AG09319 (cell line): Measurements from ENCODE around the gene CLEC18A.

ENCODE experiments used
- DNase-seq: peaks from one replicate; pipeline ENCODE4 v3.0.0-alpha.2; 2010; ENCODE audit warnings: low read depth; ENCODE audit errors: extremely low read depth
- TF ChIP-seq, protein P1 (sequence below): IDR thresholded peaks from 2 replicates; pipeline ENCODE4 v1.5.1; 2011; ENCODE audit warnings: low read depth, mild to moderate bottlenecking, inconsistent platforms, low read length, moderate library complexity

CLEC18A gene

DNA sequence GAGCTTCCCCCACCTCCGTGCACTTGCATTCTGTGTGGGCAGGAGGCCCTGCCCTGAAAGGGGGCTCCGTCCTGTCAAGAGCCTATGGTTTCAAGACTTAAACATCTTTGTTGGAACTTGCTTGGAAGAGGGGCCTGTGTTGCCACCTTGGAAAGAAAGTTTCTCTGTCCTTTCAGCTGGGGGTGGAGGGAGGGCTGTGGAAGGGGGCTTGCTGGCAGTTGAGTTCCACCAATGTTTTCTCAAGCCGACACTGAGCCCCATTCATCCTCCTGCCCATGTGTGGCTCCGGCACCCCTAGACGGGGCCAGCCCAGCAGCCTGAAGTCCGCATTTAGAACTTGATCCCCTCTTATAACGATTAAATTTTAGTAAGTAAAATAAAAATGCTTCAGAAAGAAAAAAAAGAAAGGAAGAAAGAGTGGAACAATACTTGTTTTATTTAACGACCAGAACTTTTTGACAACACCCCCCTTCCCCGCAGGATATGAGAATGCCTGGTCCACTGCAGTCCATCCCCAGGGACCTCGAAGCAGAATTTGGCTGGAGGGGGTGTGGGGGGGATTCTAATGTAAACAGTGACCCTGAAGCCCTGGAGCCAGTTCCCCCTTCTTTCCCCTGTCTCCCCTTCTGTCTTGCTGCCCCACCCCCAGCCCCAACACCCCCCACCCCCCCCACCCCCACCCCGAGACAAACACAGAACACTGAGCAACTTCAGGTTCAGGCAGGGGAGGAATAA is 26.9 kb upstream of the CLEC18A start:
- TF ChIP-seq, protein P1, sequence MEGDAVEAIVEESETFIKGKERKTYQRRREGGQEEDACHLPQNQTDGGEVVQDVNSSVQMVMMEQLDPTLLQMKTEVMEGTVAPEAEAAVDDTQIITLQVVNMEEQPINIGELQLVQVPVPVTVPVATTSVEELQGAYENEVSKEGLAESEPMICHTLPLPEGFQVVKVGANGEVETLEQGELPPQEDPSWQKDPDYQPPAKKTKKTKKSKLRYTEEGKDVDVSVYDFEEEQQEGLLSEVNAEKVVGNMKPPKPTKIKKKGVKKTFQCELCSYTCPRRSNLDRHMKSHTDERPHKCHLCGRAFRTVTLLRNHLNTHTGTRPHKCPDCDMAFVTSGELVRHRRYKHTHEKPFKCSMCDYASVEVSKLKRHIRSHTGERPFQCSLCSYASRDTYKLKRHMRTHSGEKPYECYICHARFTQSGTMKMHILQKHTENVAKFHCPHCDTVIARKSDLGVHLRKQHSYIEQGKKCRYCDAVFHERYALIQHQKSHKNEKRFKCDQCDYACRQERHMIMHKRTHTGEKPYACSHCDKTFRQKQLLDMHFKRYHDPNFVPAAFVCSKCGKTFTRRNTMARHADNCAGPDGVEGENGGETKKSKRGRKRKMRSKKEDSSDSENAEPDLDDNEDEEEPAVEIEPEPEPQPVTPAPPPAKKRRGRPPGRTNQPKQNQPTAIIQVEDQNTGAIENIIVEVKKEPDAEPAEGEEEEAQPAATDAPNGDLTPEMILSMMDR, result no peak

DNA sequence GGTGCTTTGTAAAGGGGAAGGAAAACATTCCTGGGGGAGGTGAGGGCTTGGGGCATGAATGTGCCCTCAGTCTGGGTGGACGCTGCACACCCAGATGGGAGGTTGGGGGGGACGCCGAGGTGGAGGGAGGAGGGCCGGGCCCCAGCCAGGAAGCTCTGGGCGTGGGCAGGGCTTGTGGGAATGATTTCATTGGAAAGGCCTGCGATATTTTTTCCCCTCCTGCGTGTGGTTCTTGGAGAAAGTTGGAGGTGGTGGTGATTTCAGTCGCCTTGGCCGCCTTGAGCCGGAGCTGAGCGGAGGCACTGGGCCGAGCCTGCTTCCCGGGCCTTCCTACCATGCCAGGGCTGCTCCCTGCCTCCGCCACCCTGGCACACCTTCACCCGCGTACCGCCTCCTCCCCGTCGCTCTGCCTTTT is 26.4 kb upstream of the CLEC18A start:
- TF ChIP-seq, protein P1, result no peak
- DNase-seq, result no peak

More for the DNA sequence above, 26.9 kb upstream of the CLEC18A start:
- no peak for DNase-seq

DNA sequence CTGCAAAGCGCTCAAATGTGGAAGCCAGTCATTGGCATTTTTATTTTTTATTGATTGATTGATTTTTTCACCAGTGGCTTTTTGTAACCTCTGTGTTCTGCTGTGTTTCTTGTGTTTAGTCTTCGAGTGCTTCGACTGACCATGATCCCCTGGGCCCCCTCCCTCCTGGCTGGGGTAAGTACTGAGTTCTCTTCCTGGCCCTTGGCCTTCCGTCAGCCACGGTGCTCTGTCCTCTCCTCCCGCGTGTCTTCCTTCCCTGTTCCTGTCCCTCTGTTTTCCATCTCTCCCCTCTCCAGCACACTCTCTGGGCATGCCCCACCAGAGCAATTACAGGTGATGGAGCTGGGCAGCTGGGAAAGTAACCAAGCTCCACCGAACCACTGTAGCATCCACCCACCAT is 25.8 kb upstream of the CLEC18A start:
- TF ChIP-seq, protein P1, result no peak
- DNase-seq, result no peak

DNA sequence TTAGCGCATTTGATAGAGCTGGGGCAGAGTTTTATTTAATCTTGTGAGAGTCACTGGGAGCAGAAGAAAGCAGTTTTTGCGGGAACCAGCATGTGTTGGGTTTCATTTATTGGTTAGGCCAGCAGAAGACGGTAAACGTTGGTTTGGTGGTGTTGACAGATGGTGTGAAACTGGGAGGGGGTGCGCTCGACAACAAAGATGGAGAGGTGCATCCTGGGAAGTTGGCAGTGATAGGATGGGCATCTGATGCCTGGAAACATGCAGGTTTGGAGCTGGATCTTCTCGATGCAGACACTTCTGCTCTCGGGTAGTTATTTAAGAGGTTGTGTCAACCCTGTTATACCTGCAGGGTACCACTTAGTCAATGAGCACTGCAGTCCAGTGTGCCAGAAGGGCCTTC is 24.9 kb upstream of the CLEC18A start:
- TF ChIP-seq, protein P1, result no peak
- DNase-seq, result no peak

DNA sequence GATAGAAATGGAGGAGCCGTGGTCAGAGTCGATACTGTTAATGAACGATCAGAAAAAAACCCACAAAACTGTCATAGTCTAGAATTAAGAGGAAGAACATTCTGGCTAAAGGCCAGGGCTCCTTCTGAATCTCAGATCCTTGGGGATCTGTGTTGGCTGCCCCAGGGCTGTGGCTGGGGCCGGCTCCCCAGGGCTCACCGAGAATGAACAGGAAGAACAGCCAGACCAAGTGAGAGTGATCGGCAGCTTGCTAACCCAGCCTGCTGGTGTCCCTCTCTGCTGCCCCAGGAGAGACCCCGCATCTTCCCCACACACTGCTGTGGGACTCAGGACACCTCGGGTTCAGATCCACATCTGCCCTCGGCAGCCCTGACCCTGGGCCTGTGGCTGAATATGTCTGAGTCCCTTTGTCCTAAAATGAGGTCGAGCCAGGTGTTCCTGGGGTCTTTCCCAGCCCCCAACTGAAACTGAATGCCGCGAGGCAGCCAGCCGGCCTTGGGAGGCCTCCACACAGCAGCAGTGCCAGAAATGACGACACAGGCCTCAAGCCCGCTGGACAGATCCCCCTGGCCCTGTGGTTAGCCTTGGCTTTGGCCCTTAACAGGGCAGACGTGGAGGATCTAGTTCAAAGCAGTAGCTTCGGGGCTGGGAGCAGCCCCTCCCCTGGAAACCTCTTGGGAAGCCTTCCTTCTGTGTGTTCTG is 23.9 kb upstream of the CLEC18A start:
- no peak for DNase-seq
- TF ChIP-seq, protein P1, result no peak

DNA sequence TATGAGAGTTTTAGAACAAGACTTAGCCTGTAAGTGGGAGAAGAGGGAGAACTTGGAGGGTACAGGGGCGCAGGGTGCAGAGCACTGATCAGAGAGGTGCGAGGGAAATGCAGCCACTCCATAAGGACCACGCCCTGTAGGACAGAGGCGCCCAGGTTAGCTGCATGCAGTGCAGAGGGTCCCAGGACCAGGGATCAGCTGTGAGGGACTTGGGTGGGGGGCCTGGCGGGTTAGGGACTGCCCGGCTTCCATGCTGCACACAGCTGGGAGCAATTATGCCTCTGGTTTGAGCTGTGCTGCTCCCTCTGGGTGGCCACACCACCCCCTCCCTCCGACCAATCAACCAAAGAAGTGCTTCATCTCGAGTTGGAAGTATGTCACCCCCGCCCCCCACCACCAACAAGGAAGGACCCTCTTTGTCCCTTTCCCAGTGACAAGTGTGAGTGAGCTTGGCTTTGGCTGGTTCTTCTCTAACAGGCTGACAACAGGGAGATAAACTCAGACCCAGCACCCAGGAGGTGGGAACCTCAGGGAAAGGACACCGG is 22.2 kb upstream of the CLEC18A start:
- TF ChIP-seq, protein P1, result no peak
- DNase-seq, result no peak

DNA sequence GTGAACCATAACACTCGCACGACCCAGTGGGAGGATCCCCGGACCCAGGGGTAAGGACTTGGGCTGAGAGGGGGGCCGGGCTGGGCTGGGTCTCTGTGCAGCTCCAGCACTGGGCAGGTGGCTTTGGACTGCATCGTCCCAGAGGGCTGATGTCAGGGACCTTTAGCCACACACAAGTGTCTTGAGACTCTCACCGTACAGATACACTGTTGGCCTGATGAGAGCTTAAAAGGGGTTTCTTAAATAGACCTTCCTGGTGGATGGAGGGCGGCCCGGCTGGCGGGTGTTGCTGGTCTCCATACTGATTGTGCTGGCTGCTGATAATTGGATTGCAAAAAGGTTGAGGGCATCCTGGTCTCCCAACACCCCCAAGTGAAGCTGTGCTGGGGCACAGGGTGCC is 21.7 kb upstream of the CLEC18A start:
- TF ChIP-seq, protein P1, result no peak

More for the DNA sequence above, 21.7 kb upstream of the CLEC18A start:
- no peak for DNase-seq
